Activated T-helper 1 cell treated with anti-CD3 and anti-CD28 coated beads, Interleukin-12 subunit alpha, Interleukin-12 subunit beta, Interleukin-2, Interleukin-4 antibody, amounts not matched to agents 30 ng/mL and 10 ng/mL and 1 ng/mL, durations not matched to agents 14 hours and 24 hours and 36 hours (primary cell): ENCODE data around the gene APLN. TPM values are rescaled to one million over a fixed set of nuclear protein-coding genes. Genes with fewer than 3 reads are reported as not detected.
A peak's percentile ranks its signal among the peaks of the same experiment; 100 is the strongest.

Experiments
- DNase-seq: peaks from one replicate; pipeline ENCODE4 v3.0.0; 2021; ENCODE audit warnings: low spot score
- H3K27ac Mint-ChIP-seq: one replicate; pipeline ENCODE4 v1.8.0; 2021; ENCODE audit warnings: mild to moderate bottlenecking, mixed read lengths
- H3K27me3 Mint-ChIP-seq: one replicate; pipeline ENCODE4 v1.8.0; 2022; ENCODE audit warnings: mild to moderate bottlenecking, moderate library complexity, mixed read lengths; ENCODE audit not compliant: insufficient read depth
- H3K36me3 Mint-ChIP-seq: one replicate; pipeline ENCODE4 v1.8.0; 2021; ENCODE audit warnings: low read depth, mixed read lengths
- H3K4me1 Mint-ChIP-seq: one replicate; pipeline ENCODE4 v1.8.0; 2021; ENCODE audit warnings: low read depth, mixed read lengths
- H3K4me3 Mint-ChIP-seq: one replicate; pipeline ENCODE4 v1.8.0; 2021; ENCODE audit warnings: mild to moderate bottlenecking, moderate library complexity, mixed read lengths
- H3K9me3 Mint-ChIP-seq: one replicate; pipeline ENCODE4 v1.8.0; 2021; ENCODE audit warnings: mixed read lengths
- intact Hi-C: fragments of 100-400 bp; cut with micrococcal nuclease; formaldehyde crosslinking; loops from one replicate; pipeline ENCODE4 v1.15.1; 2024
- total RNA-seq: library from RNA; stranded (reverse); gene quantifications from 2 replicates; pipeline ENCODE4 v1.2.3, GENCODE V29; 2022

The APLN gene
- total RNA-seq, 1 donor from 2014 or later, result 0.26 TPM

DNA sequence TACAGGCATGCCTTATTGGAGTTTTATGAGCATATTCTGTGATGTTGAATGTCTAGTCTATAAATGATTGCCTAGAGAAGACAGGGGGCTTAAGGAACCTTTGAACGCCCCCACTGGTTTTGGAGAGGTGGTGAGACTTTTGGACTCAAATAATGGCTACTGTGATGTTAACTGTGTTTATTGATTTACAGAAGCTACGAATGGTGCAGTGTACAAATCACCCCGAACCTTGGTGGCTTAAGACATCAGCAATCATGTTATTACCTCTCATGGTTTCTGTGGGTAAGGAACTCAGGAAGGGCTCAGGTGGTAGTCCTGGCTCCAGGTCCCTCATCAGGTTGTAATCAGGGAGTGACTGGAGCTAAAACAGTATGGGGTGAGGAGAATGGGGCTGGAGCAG, 33.3 kb upstream of the APLN start:
- Mint-ChIP-seq H3K4me3 (no peak overlapping the region), H3K9me3 (no peaks in the 10 kb centered on the region), H3K27ac (no peak overlapping the region), H3K27me3 (no peaks in the 10 kb centered on the region), H3K36me3 (no peaks in the 10 kb centered on the region), H3K4me1 (no peaks in the 10 kb centered on the region)
- DNase-seq, result no peak
- intact Hi-C loops, result no loop called here

DNA sequence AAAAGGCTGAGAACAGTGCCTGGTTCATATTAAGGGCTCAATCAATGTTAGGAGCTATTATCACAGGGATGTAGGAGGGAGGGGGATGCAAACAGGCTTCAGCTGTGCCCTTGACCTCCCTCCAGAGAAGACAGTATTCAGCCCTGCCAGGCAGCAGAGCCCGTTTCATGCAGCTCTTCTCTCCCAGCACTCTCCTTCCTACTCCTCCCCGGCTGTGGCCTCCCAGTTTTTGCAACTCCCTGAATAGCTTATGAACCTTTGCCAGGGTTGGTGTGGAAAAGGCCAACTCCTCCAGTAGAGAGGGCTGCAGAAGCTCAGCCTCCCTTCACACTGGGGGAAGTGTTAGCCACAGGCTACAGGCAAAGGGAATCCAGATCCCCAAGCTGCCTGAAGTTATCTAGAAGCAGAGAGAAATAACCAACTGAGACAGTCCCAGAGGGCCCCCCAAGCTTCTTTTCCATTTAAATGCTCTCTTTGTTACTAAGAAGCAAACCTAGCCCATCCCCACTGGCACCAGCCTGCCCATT, 31.7 kb upstream of the APLN start:
- Mint-ChIP-seq H3K27me3 (no peaks in the 10 kb centered on the region), H3K27ac (no peak overlapping the region), H3K36me3 (no peaks in the 10 kb centered on the region), H3K4me3 (no peak overlapping the region), H3K9me3 (no peaks in the 10 kb centered on the region), H3K4me1 (no peaks in the 10 kb centered on the region)
- intact Hi-C loops, result no loop called here
- DNase-seq, result no peak

DNA sequence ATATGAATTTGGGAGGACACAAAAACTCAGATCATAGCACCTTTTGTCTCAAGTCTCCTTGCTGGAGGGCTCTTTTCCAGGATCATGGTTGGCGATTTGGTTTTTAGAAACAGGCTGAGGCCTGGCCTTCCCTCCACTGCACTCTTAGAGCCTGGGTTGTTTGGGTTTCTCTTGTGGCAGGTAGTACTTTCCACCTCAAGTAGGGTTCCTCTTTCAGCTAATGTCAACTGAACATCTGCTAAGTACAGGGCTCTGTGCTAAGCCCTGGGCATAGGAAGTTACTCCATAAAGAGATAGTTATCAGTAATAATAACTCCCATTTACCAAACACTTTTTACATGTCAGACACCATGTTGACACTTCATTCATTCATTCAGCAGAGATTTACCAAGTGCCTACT, 28.2 kb upstream of the APLN start:
- H3K36me3 Mint-ChIP-seq, result peaks cover 3% of the 10 kb centered on the region
- DNase-seq, result no peak
- H3K9me3 Mint-ChIP-seq, result no peaks in the 10 kb centered on the region
- intact Hi-C loops, result no loop called here
- H3K4me3 Mint-ChIP-seq, result no peak overlapping the region
- no peak overlapping the region for H3K27ac Mint-ChIP-seq
- no peaks in the 10 kb centered on the region for H3K4me1 Mint-ChIP-seq
- no peaks in the 10 kb centered on the region for H3K27me3 Mint-ChIP-seq

DNA sequence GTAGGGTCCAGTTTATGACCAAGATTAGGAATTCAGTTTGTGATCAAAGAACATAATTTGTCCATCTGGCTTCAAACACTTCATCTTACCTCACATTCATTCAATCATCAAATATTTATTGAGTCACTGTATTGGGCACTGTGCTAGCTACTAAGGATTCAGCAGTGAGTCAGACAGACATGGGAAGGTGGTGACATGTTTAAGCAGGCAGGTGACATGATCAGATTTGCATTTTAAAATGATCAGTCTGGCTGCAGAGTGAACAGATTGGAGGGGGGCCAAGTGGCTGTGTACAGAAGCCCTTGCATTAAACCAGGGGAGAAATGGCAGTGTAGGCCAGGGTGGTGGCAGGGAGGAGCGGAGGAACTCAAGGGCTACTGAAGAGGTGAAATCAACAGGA, 25.1 kb upstream of the APLN start:
- no peaks in the 10 kb centered on the region for H3K4me1 Mint-ChIP-seq
- peaks cover 3% of the 10 kb centered on the region for H3K36me3 Mint-ChIP-seq
- H3K27ac Mint-ChIP-seq, result no peak overlapping the region
- no peaks in the 10 kb centered on the region for H3K9me3 Mint-ChIP-seq
- H3K27me3 Mint-ChIP-seq, result peaks cover 5% of the 10 kb centered on the region
- no peak overlapping the region for H3K4me3 Mint-ChIP-seq
- DNase-seq, result no peak
- intact Hi-C loops, result no loop called here

DNA sequence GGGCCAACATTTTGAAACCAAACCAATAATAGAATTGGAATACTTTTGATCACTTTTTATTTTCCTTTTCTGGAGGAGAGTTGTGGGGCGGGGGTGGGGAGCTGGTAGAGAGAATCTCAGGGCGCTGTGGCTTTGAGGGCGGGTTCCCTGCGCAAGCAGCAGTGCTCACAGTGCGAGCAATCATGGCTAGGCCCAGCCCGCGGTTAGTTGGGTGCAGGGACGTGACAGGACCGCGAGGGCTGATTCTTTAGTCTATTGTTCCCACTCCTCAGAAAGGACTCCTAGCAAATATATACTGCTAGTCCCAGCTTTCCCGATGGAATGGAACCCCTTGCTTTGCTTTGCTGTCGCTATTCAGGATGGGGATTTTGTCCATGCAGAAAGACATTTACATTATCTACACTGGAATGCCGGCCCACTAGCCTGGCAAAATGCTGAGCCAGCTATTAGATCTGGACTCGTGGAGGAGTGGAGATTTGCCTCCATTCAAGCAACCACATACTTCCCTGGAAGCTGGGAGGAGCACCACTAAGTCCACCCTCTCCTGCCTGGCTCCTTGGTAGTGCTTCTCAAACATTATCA, 23.9 kb upstream of the APLN start:
- H3K27me3 Mint-ChIP-seq, result peaks cover 17% of the 10 kb centered on the region
- peak overlapping the region; percentile 19 for H3K4me3 Mint-ChIP-seq
- peaks cover 3% of the 10 kb centered on the region for H3K36me3 Mint-ChIP-seq
- H3K4me1 Mint-ChIP-seq, result no peaks in the 10 kb centered on the region
- intact Hi-C loops, result no loop called here
- DNase-seq, result no peak
- H3K27ac Mint-ChIP-seq, result no peak overlapping the region
- H3K9me3 Mint-ChIP-seq, result no peaks in the 10 kb centered on the region

DNA sequence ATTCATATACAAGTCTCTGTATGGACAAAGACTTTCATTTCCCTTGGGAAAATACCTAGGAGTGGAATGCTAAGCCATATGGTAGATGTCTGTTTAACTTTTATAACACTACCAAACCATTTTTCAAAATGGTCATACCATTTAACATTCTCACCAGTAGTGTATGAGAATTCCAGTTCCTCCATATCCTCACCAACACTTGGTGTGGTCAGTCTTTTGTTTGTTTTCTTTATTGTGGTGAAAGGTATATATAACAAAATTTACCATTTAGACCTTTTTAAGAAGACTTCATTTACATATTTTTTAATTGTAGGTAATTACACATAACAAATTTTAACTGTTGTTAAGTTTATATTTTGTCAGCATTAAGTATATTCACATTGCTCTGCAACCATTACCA, 12.7 kb upstream of the APLN start:
- peaks cover 7% of the 10 kb centered on the region for H3K9me3 Mint-ChIP-seq
- H3K36me3 Mint-ChIP-seq, result peaks cover 1% of the 10 kb centered on the region
- intact Hi-C loops, result no loop called here
- no peak overlapping the region for H3K4me3 Mint-ChIP-seq
- H3K27me3 Mint-ChIP-seq, result peaks cover 16% of the 10 kb centered on the region
- H3K27ac Mint-ChIP-seq, result no peak overlapping the region
- no peaks in the 10 kb centered on the region for H3K4me1 Mint-ChIP-seq
- no peak for DNase-seq

DNA sequence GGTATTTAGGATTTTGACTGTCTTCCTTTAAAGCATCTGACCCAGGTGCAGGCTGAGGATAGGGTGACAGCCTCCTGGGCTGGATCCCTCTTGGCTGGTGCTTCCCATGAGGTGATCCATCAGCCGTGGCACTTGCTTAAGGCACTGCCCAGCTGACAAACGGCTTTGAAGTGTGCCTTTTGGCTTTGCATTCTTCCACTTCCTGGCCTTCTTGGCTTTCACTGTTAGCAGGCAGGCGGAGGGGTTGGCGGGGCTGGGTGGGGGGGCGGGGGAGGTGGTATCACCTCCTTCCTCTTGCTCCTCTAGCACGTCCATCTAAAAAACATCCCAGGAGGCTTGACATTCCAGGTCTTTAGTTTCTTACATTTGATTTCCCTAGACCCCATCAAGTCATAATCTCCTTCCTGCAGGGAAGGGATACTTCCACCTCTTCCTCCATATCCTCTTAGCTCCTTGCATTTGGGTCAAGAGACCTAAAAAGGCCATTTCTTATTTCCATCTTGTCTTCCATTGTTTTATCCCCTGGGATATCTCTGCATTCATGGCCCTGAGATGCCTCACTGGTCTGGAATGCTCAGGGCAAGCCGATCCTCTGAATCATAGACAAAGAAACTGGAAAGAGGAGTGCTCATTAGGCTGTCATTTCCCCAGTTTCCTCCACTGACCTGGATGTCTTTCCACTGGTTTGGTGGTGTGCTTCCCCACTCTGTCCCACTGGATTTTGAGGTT, 11.3 kb upstream of the APLN start:
- H3K9me3 Mint-ChIP-seq, result peaks cover 7% of the 10 kb centered on the region
- intact Hi-C loops, result no loop called here
- peaks cover 1% of the 10 kb centered on the region for H3K36me3 Mint-ChIP-seq
- H3K4me3 Mint-ChIP-seq, result no peak overlapping the region
- no peaks in the 10 kb centered on the region for H3K4me1 Mint-ChIP-seq
- no peak overlapping the region for H3K27ac Mint-ChIP-seq
- DNase-seq, result no peak
- H3K27me3 Mint-ChIP-seq, result peaks cover 22% of the 10 kb centered on the region

DNA sequence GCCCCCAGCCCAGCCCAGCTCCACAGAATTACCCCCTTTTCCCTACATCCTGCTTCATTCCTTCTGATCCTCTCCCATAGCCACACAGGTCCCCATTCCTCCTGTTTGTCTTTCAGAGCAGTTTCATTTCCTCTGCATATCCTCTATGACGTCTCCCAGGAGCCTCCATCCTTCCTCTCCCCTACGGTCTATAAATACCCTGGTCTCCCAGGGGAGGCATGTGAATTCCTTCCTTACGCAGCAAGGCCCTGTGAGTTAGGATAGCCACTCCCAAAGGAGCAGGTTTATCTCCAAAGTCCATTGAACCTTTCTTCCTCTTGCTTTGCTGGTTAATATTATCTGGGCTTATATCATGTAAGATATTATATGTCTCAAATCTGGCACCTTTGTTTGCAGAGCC, 8.4 kb upstream of the APLN start:
- Mint-ChIP-seq H3K36me3 (peaks cover 1% of the 10 kb centered on the region), H3K27ac (no peak overlapping the region), H3K9me3 (peaks cover 4% of the 10 kb centered on the region), H3K4me3 (no peak overlapping the region), H3K4me1 (no peaks in the 10 kb centered on the region), H3K27me3 (peaks cover 16% of the 10 kb centered on the region)
- intact Hi-C loops, result no loop called here
- DNase-seq, result no peak

DNA sequence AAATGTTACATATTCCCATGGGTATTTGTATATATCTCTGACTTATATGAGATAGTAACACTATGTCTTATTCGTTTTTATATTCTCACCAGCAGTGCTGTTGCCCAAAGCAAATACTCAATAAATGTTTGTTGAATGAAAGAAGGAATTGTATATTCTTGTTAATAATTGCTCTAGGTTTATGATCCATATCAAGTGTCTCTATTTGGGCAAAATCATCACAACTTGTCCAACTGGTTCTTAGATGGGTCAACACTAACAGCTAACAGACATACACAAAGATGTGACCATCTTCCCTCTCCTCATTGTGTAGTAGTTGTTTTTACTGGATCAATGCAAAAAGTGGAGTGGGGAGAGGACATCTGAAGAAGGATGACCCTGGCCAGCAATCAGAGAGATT, 6.6 kb upstream of the APLN start:
- H3K4me1 Mint-ChIP-seq, result no peaks in the 10 kb centered on the region

DNA sequence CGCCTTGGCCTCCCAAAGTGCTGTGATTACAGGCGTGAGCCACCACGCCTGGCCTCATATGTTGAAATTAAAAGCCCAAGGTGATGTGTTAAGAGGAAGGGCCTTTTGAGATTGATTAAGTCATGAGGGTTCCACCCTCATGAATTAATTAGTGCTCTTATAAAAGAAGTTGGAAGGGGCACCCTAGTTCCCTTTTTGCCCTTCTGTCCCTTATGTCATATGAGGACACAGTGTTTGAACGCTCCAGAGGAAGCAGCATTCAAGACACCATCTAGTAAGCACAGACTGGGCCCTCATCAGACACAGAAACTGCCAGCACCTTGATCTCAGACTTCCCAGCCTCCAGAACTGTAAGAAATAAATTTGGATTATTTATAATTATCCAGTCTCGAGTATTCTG, 5.1 kb upstream of the APLN start:
- no peak overlapping the region for H3K27ac Mint-ChIP-seq
- peaks cover 6% of the 10 kb centered on the region for H3K4me1 Mint-ChIP-seq
- intact Hi-C loops, result no loop called here
- H3K36me3 Mint-ChIP-seq, result no peaks in the 10 kb centered on the region
- no peaks in the 10 kb centered on the region for H3K9me3 Mint-ChIP-seq
- H3K4me3 Mint-ChIP-seq, result no peak overlapping the region
- peaks cover 21% of the 10 kb centered on the region for H3K27me3 Mint-ChIP-seq
- no peak for DNase-seq

More for the DNA sequence above, 6.6 kb upstream of the APLN start:
- H3K36me3 Mint-ChIP-seq, result no peaks in the 10 kb centered on the region
- no peak overlapping the region for H3K27ac Mint-ChIP-seq
- DNase-seq, result no peak
- no peak overlapping the region for H3K4me3 Mint-ChIP-seq
- peaks cover 16% of the 10 kb centered on the region for H3K27me3 Mint-ChIP-seq
- intact Hi-C loops, result no loop called here
- H3K9me3 Mint-ChIP-seq, result no peaks in the 10 kb centered on the region

DNA sequence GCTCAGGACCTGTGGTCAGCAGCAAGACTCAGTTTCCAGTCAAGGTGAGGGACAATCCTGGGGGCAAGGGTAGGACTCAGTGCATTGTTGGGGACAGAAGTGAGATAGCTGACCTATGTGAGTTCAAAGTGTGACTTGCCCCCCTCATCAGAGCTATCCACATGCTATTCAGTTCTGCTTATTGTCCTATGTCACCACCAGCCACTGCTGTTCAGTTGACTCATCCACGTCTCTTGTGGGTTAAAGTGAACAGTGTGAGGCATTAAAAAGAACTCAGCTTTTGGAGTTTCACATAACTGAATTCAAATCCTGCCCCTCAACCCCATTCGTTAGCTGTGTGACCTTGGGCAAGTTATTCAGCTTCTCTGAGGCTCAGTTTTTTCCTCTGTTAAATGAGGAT, 4.4 kb upstream of the APLN start:
- no peak overlapping the region for H3K27ac Mint-ChIP-seq
- H3K4me3 Mint-ChIP-seq, result no peak overlapping the region
- no peaks in the 10 kb centered on the region for H3K9me3 Mint-ChIP-seq
- peaks cover 6% of the 10 kb centered on the region for H3K4me1 Mint-ChIP-seq
- intact Hi-C loops, result no loop called here
- no peaks in the 10 kb centered on the region for H3K36me3 Mint-ChIP-seq
- H3K27me3 Mint-ChIP-seq, result peaks cover 19% of the 10 kb centered on the region
- no peak for DNase-seq

DNA sequence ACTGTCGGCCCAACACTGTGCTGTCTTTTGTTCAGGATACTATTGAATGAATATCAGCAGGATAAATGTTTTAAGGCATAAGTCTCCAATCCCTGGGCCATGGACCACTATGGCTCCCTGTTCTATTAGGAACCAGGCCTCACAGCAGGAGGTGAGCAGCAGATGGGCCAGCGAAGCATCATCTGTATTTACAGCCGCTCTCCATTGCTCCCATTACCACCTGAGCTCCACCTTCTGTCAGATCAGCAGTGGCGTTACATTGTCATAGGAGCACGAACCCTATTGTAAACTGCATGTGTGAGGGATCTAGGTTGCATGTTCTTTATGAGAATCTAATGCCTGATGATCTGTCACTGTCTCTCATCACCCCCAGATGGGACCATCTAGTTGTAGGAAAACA, 3.7 kb upstream of the APLN start:
- Mint-ChIP-seq H3K27me3 (peaks cover 17% of the 10 kb centered on the region), H3K36me3 (no peaks in the 10 kb centered on the region), H3K27ac (no peak overlapping the region), H3K4me3 (no peak overlapping the region), H3K9me3 (no peaks in the 10 kb centered on the region), H3K4me1 (peaks cover 6% of the 10 kb centered on the region)
- intact Hi-C loops, result no loop called here
- no peak for DNase-seq

DNA sequence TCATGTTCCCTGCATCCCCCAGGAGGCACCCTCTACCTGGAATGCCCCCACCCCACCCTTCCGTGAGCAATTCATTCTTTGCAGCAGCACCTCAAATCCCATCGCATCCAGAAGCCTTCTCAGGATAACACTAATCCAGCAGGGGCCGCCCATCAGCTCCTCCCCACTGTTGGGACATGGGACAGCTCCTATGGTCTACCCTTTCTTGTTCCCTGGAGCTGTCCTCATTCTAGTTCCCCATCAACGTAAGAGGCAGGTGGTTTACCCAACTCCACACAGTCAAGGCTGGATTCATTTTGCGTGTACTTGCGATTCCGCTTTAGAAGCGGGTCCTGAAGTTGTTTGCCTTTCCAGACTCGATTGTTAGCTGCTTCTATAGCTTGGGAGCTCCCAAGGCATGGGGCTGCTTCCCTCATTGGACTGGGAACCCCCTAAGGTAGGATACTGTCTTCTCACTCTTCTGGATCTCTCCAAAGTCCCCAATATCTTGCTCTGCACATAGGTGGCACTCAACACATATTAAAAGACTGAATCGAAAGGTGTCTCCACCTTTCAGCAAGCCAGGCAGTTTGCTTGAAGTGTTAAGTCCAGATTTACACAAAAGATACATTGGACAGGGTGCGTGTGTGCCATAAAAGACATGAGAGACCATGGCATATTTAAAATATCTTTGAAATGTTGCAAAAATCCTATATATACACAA, 942 bp upstream of the APLN start:
- Mint-ChIP-seq H3K4me1 (peaks cover 6% of the 10 kb centered on the region), H3K27ac (no peak overlapping the region), H3K36me3 (no peaks in the 10 kb centered on the region), H3K4me3 (peak overlapping the region; percentile 57), H3K27me3 (peaks cover 11% of the 10 kb centered on the region), H3K9me3 (no peaks in the 10 kb centered on the region)
- intact Hi-C loops, result loop anchor here (1.0 kb wide), 1 partner anchor 126 kb away; no protein-coding TSS in a partner anchor
- no peak for DNase-seq
